Smooth muscle cell (in vitro differentiated cells): ENCODE measurements around the gene NDUFB6. TPM values are rescaled to one million over a fixed set of nuclear protein-coding genes. Genes with fewer than 3 reads are reported as not detected.

Experiments used
- DNase-seq: peaks from one replicate; lab custom pipeline; 2025; ENCODE audit not compliant: unreplicated experiment; lab: John Stamatoyannopoulos, UW
- H2AFZ ChIP-seq: fragments of 200-600 bp; sonication (generic); 2 replicates; pipeline ENCODE4 v1.6.0; 2016; ENCODE audit warnings: antibody characterized with exemption, low read depth, mild to moderate bottlenecking
- H3F3A ChIP-seq: fragments of 200-600 bp; sonication (generic); 2 replicates; pipeline ENCODE4 v1.6.0; 2017; ENCODE audit warnings: antibody characterized with exemption, low read depth
- H3K27ac ChIP-seq: fragments of 200-600 bp; sonication (generic); 2 replicates; pipeline ENCODE4 v1.5.1; 2016; ENCODE audit warnings: low read depth, mild to moderate bottlenecking
- H3K27me3 ChIP-seq: fragments of 200-600 bp; sonication (generic); 2 replicates; pipeline ENCODE4 v1.6.1; 2016; ENCODE audit warnings: low read depth, mild to moderate bottlenecking
- H3K36me3 ChIP-seq: fragments of 200-600 bp; sonication (generic); 2 replicates; pipeline ENCODE4 v1.5.1; 2016; ENCODE audit warnings: low read depth
- H3K4me1 ChIP-seq: fragments of 200-600 bp; sonication (generic); 2 replicates; pipeline ENCODE4 v1.5.1; 2016; ENCODE audit warnings: low read depth
- H3K4me2 ChIP-seq: fragments of 200-600 bp; sonication (generic); 2 replicates; pipeline ENCODE4 v1.6.0; 2016; ENCODE audit warnings: mild to moderate bottlenecking
- H3K4me3 ChIP-seq: fragments of 200-600 bp; sonication (generic); 2 replicates; pipeline ENCODE4 v1.5.1; 2016; ENCODE audit warnings: mild to moderate bottlenecking
- H3K79me2 ChIP-seq: fragments of 200-600 bp; sonication (generic); 2 replicates; pipeline ENCODE4 v1.6.0; 2016; ENCODE audit warnings: low read depth, mild to moderate bottlenecking
- H3K9ac ChIP-seq: fragments of 200-600 bp; sonication (generic); 2 replicates; pipeline ENCODE4 v1.6.0; 2016; ENCODE audit warnings: low read depth
- H3K9me3 ChIP-seq: fragments of 200-600 bp; sonication (generic); replicated peaks from 2 replicates; pipeline ENCODE4 v1.5.1; 2016; ENCODE audit warnings: low read depth
- H4K20me1 ChIP-seq: fragments of 200-600 bp; sonication (generic); 2 replicates; pipeline ENCODE4 v1.6.0; 2016; ENCODE audit warnings: low read depth
- CTCF ChIP-seq: fragments of 200-600 bp; sonication (generic); IDR thresholded peaks from 2 replicates; pipeline ENCODE4 v1.5.1; 2017; ENCODE audit warnings: borderline replicate concordance, mild to moderate bottlenecking, antibody characterized with exemption; ENCODE audit not compliant: insufficient read depth, poor library complexity, severe bottlenecking
- WGBS: methylation state at CpG from one replicate; pipeline ENCODE4 v1.1.7; 2016; ENCODE audit warnings: low lambda C conversion rate; 5-methylcytosine and 5-hydroxymethylcytosine counted together
- polyA plus RNA-seq: library from polyadenylated mRNA; unstranded; fragments of >200 nt; fragmentation: Nextera tagmentation; extraction: Ambion mirVana; gene quantifications from 2 replicates; pipeline ENCODE4 v1.2.1, GENCODE V29; 2016
- total RNA-seq: library from RNA; depleted of rRNA; stranded (reverse); fragments of >200 nt; gene quantifications from 2 replicates; pipeline ENCODE4 v1.2.3, GENCODE V29; 2014

The NDUFB6 gene
- total and polyA plus RNA-seq, 2 experiments from 2014 or later, result 162 to 172 TPM

GRCh38 chr9:32566770-32567169 is 6.2 kb downstream of the NDUFB6 start:
- WGBS, result 97% methylated on average over 26 of the region's 26 CpGs
- no peak overlapping the region for H3K9ac ChIP-seq
- H3K79me2 ChIP-seq, result peaks cover 60% of the 10 kb centered on the region
- no peak overlapping the region for H3K4me2 ChIP-seq
- H3K36me3 ChIP-seq, result no peaks in the 10 kb centered on the region
- no peak overlapping the region for H3K27ac ChIP-seq
- no peak overlapping the region for H3K4me3 ChIP-seq
- H3K4me1 ChIP-seq, result peaks cover 11% of the 10 kb centered on the region
- H3F3A ChIP-seq, result no peaks in the 10 kb centered on the region
- DNase-seq, result no peak
- H2AFZ ChIP-seq, result no peak overlapping the region
- no peaks in the 10 kb centered on the region for H3K9me3 ChIP-seq
- H3K27me3 ChIP-seq, result no peaks in the 10 kb centered on the region
- peaks cover 14% of the 10 kb centered on the region for H4K20me1 ChIP-seq
- TF ChIP-seq CTCF, result no peak

- TF ChIP-seq CTCF, result no peak
- Histone ChIP-seq H3F3A (no peaks in the 10 kb centered on the region), H3K27ac (no peak overlapping the region), H3K4me3 (no peak overlapping the region), H3K9ac (no peak overlapping the region), H3K9me3 (no peaks in the 10 kb centered on the region), H3K79me2 (peaks cover 58% of the 10 kb centered on the region), H4K20me1 (peaks cover 12% of the 10 kb centered on the region), H2AFZ (no peak overlapping the region), H3K4me2 (no peak overlapping the region), H3K4me1 (peaks cover 3% of the 10 kb centered on the region), H3K27me3 (no peaks in the 10 kb centered on the region), H3K36me3 (no peaks in the 10 kb centered on the region)
- DNase-seq, result no peak
- WGBS, result 97% methylated on average over 6 of the region's 6 CpGs
Measured at GRCh38 chr9:32565967-32566366, 7.0 kb downstream of the NDUFB6 start.

DNA sequence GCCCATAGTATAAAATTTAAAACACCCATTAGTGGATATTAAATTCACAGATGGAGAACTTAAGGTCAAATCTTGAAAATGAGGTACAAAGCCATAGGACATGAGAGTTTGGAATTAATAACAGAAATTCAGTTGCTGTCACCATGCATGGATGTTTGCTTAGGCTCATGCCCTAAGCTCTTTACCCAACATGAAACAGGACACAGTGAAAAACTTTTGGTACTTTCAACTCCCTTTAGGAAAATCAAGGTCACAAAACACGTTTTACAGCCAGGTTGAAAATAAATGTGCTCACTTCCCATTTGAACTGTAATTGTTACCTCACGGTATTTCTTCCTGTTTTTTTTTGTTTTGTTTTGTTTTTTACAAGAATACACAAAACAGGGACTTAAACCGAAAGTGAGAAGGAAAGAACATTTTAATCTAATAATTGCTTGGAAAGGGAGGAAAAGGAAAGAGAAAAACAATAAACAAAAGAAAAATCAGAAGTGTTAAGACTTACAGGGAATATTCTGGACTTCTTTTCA is 14.5 kb downstream of the NDUFB6 start:
- no peak for TF ChIP-seq CTCF
- Histone ChIP-seq H3K4me2 (no peak overlapping the region), H3K79me2 (peaks cover 47% of the 10 kb centered on the region), H3K9me3 (no peaks in the 10 kb centered on the region), H3K36me3 (no peaks in the 10 kb centered on the region), H2AFZ (no peak overlapping the region), H3K4me1 (no peaks in the 10 kb centered on the region), H3K9ac (no peak overlapping the region), H3K27ac (no peak overlapping the region), H4K20me1 (peaks cover 9% of the 10 kb centered on the region), H3F3A (no peaks in the 10 kb centered on the region), H3K4me3 (no peak overlapping the region), H3K27me3 (no peaks in the 10 kb centered on the region)
- no peak for DNase-seq
- 94% methylated on average over 3 of the region's 3 CpGs for WGBS

DNA sequence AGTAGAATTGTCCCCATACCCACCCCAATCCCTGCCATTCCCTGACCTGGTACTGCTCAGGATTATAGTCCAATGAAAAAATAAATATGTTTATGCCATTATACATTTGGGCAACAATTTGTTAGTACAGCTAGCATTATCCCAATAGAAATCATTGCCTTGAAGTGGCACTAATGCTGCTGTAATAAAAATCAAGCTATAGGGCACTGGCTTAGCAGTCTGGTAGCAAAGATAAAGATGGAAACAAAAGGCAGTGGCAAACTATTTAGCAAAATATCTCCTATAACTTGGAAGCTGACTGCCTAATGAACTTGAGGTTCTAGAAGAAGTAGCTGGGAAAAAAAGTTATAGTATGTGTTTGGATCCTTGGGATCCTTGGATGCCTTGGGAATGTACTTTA is 18.4 kb downstream of the NDUFB6 start:
- peak overlapping the region; percentile 94 for H3K27ac ChIP-seq
- no peaks in the 10 kb centered on the region for H3K4me1 ChIP-seq
- no peaks in the 10 kb centered on the region for H3K36me3 ChIP-seq
- H3K4me3 ChIP-seq, result no peak overlapping the region
- H3K4me2 ChIP-seq, result no peak overlapping the region
- no peaks in the 10 kb centered on the region for H3K9me3 ChIP-seq
- H3F3A ChIP-seq, result peaks cover 7% of the 10 kb centered on the region
- H3K27me3 ChIP-seq, result no peaks in the 10 kb centered on the region
- H4K20me1 ChIP-seq, result peaks cover 12% of the 10 kb centered on the region
- TF ChIP-seq CTCF, result no peak
- no peak overlapping the region for H3K9ac ChIP-seq
- H2AFZ ChIP-seq, result no peak overlapping the region
- no peak for DNase-seq
- peaks cover 32% of the 10 kb centered on the region for H3K79me2 ChIP-seq
